ENCODE data around the gene RCHY1. TPM values are rescaled to one million over a fixed set of nuclear protein-coding genes. Genes with fewer than 3 reads are reported as not detected.

RCHY1 gene
- total RNA-seq, 1 experiment from 2014 or later, result 33.4 TPM

DNA sequence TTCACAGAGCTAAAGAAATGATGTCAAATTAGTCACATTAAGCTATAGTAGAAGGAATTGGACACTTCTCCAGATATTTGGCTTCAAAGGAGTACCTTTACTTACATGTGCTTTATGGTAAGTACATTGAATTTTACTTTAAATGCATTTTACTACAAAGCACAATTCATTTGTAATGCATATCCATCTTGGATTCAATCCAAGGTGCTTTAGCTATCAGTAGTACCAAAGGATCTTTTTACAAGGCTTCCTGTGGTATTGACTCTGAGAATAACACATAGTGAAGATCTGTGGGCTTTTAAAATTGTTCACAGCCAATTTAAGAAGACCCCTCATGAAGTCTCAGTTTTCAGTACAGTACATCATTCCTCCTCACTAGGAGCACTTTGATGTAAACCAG, 13.3 kb upstream of the RCHY1 start (continued):
- TF ChIP-seq, protein P1, sequence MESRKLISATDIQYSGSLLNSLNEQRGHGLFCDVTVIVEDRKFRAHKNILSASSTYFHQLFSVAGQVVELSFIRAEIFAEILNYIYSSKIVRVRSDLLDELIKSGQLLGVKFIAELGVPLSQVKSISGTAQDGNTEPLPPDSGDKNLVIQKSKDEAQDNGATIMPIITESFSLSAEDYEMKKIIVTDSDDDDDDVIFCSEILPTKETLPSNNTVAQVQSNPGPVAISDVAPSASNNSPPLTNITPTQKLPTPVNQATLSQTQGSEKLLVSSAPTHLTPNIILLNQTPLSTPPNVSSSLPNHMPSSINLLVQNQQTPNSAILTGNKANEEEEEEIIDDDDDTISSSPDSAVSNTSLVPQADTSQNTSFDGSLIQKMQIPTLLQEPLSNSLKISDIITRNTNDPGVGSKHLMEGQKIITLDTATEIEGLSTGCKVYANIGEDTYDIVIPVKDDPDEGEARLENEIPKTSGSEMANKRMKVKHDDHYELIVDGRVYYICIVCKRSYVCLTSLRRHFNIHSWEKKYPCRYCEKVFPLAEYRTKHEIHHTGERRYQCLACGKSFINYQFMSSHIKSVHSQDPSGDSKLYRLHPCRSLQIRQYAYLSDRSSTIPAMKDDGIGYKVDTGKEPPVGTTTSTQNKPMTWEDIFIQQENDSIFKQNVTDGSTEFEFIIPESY (IDR thresholded peaks at IDR 0.05; ENCODE audit: extremely low read depth, insufficient replicate concordance, low read length), result no peak

DNA sequence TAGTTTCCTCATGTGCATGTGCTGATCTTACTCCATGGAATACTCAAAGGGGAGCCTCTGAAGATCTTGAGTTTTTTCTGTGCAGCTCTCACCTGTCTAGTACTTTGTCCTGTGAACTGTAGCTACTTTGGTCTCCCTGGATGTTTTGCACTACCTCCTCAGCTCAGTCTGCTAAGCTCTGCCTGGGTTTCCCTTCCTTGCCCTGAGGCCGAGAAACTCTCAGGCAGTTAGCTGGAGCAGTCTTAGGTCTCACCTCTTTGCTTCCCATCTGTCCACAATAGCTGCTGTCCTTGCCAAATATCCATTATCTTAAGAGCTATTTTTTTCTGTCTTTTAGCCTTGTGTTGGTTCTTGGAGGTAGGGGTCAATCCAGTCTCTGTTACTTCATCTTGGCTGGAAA, 11.7 kb upstream of the RCHY1 start:
- CTCF ChIA-PET, result no interaction called here
- DNase-seq (ENCODE audit: low read depth, low spot score), result no peak
- Histone ChIP-seq H3K27me3 (ENCODE audit: insufficient read depth, low read length) (no peaks in the 10 kb centered on the region), H3K79me2 (ENCODE audit: insufficient read depth, low read length) (peaks cover 3% of the 10 kb centered on the region; the same call in 1 of the 2 replicates), H3K4me1 (ENCODE audit: control insufficient read depth in 1 of 2, insufficient read depth in 2 of 2, low read length in 2 of 2) (no peaks in the 10 kb centered on the region), H3K9me2 (ENCODE audit: insufficient read depth) (no peaks in the 10 kb centered on the region), H3K4me2 (ENCODE audit: low read length) (no peak overlapping the region), H3K9me3 (ENCODE audit: control insufficient read depth in 1 of 2, insufficient read depth in 1 of 2, low read depth in 1 of 2, low read length in 2 of 2) (no peaks in the 10 kb centered on the region), H3K9ac (ENCODE audit: low read length) (no peak overlapping the region), H3K27ac (ENCODE audit: low read depth, low read length) (no peak overlapping the region), H2AFZ (ENCODE audit: low read depth, low read length, poor library complexity, severe bottlenecking) (no peak overlapping the region), H3K36me3 (ENCODE audit: control insufficient read depth in 1 of 2, insufficient read depth in 2 of 2, low read length in 2 of 2) (peaks cover 18 to 21% of the 10 kb centered on the region in 2 experiments), H3K4me3 (replicated peaks in 1 of 2; ENCODE audit: low read depth in 1 of 2, low read length in 2 of 2) (no peak overlapping the region), H4K20me1 (ENCODE audit: insufficient read depth) (no peaks in the 10 kb centered on the region)
- no peak for ATAC-seq
- intact Hi-C loops (cut with micrococcal nuclease), result no loop called here
- POLR2A ChIA-PET, result interaction anchor here (1.6 kb wide), 1 partner anchor 14 kb away, joined by 4 read pairs; no protein-coding TSS in a partner anchor
- RAD21 ChIA-PET (ENCODE audit: low non-redundant PET in 1 of 2, low total read pairs in 2 of 2, uncharacterized antibody in 2 of 2, unreplicated experiment in 2 of 2), result no interaction called here
- BruUV-seq (replicated peaks), result no TSS peak
- no peak for TF ChIP-seq CEBPB (IDR thresholded peaks at IDR 0.05; ENCODE audit: low read depth)
- TF ChIP-seq ELF1 (IDR thresholded peaks at IDR 0.05; ENCODE audit: borderline replicate concordance, low read depth), result no peak
- TF ChIP-seq CBX3 (IDR thresholded peaks at IDR 0.05; ENCODE audit: low read depth), result no peak
- no peak for TF ChIP-seq FOSL1 (IDR thresholded peaks at IDR 0.05; ENCODE audit: low read depth)
- no peak for TF ChIP-seq EGR1 (IDR thresholded peaks at IDR 0.05; ENCODE audit: low read depth)
- no peak for TF ChIP-seq POLR2A (IDR thresholded peaks at IDR 0.05; ENCODE audit: borderline replicate concordance, extremely low read depth, insufficient read depth, insufficient read length)
- no peak for TF ChIP-seq SIN3A (IDR thresholded peaks at IDR 0.05; ENCODE audit: low read depth)
- TF ChIP-seq RAD21 (IDR thresholded peaks at IDR 0.05; ENCODE audit: low read depth), result no peak
- no peak for TF ChIP-seq EZH2 (IDR thresholded peaks at IDR 0.05)

All from HCT116 (cell line).